Esophagus muscularis mucosa (tissue), 4 donors: Measurements from ENCODE around the gene SIDT1. TPM values are rescaled to one million over a fixed set of nuclear protein-coding genes. Genes with fewer than 3 reads are reported as not detected.

Experiments
- DNase-seq: peaks from one replicate; pipeline ENCODE4 v3.0.0-alpha.2; 2017; ENCODE audit errors: extremely low spot score
- H3K27ac ChIP-seq, 4 donors: fragments of 200-600 bp; sonication (generic); replicated peaks in 1 of 4; 1 replicate in 3 of 4; 2 replicates in 1 of 4; pipeline ENCODE4 v1.5.1; 2016 to 2019; ENCODE audit warnings: mild to moderate bottlenecking in 1 of 4
- H3K27me3 ChIP-seq, 4 donors: fragments of 200-600 bp; sonication (generic); one replicate each; pipeline versions ENCODE4 v1.5.1 to v1.6.0; 2016 to 2019
- H3K36me3 ChIP-seq, 4 donors: fragments of 200-600 bp; sonication (generic); one replicate each; pipeline ENCODE4 v1.5.1; 2016 to 2019
- H3K4me1 ChIP-seq, 4 donors: fragments of 200-600 bp; sonication (generic); one replicate each; pipeline ENCODE4 v1.5.1; 2016 to 2019
- H3K4me3 ChIP-seq, 4 donors: fragments of 200-600 bp; sonication (generic); 1 replicate in 2 of 4; 2 replicates in 2 of 4; pipeline ENCODE4 v1.5.1; 2016 to 2019; ENCODE audit warnings: mild to moderate bottlenecking in 4 of 4, moderate library complexity in 1 of 4
- H3K9me3 ChIP-seq, 4 donors: fragments of 200-600 bp; sonication (generic); 1 replicate in 3 of 4; 2 replicates in 1 of 4; pipeline ENCODE4 v1.5.1; 2016 to 2019
- CTCF ChIP-seq, 3 experiments: fragments of 200-600 bp in 2 of 3; fragments of 450-650 bp in 1 of 3; sonication (generic) in 2 of 3; IDR thresholded peaks; one replicate each; pipeline ENCODE4 v1.5.1; 2017 to 2019; ENCODE audit warnings: antibody characterized with exemption in 3 of 3, mild to moderate bottlenecking in 2 of 3, moderate library complexity in 1 of 3
- EP300 ChIP-seq: sonication (generic); formaldehyde crosslinking; IDR thresholded peaks from one replicate; pipeline ENCODE4 v1.6.1; 2017; ENCODE audit warnings: antibody characterized with exemption
- POLR2A ChIP-seq: fragments of 450-650 bp; IDR thresholded peaks from one replicate; pipeline ENCODE4 v1.6.1; 2017; ENCODE audit warnings: antibody characterized with exemption, moderate library complexity, mild to moderate bottlenecking, low read depth
- POLR2AphosphoS5 ChIP-seq, 2 donors: sonication (generic); formaldehyde crosslinking; IDR thresholded peaks; one replicate each; pipeline ENCODE4 v1.6.1; 2017; ENCODE audit warnings: antibody characterized with exemption in 2 of 2
- WGBS: methylation state at CpG from one replicate; pipeline ENCODE4 v1.1.5; 2018; 5-methylcytosine and 5-hydroxymethylcytosine counted together
- intact Hi-C: fragments of 100-400 bp; cut with DNase I; formaldehyde crosslinking; loops from one replicate; pipeline ENCODE4 v1.15.1; 2023
- total RNA-seq, 4 donors: library from RNA; depleted of rRNA; stranded (reverse); fragments of >200 nt; gene quantifications; one replicate each; pipeline versions ENCODE4 v1.1.0 to v1.2.1, GENCODE V29; 2016

SIDT1 gene
- total RNA-seq, 4 donors from 2014 or later = 1.2 to 3.8 (median 1.9) TPM

- Histone ChIP-seq H3K27me3 (peaks cover 0 to 4% (median 0%) of the 10 kb centered on the region in 4 donors), H3K9me3 (peaks cover 0 to 9% (median 4%) of the 10 kb centered on the region in 4 donors), H3K4me1 (no peaks in the 10 kb centered on the region), H3K36me3 (no peaks in the 10 kb centered on the region), H3K4me3 (no peak overlapping the region), H3K27ac (no peak overlapping the region)
- 69% methylated on average over 3 of the region's 3 CpGs for WGBS
- intact Hi-C loops = no loop called here
- TF ChIP-seq CTCF (IDR thresholded peaks at IDR 0.05) (no peak), EP300 (no peak), POLR2AphosphoS5 (IDR thresholded peaks at IDR 0.05) (no peak), POLR2A (no peak)
- no peak for DNase-seq
Measured at GRCh38 chr3:113546414-113546893, 14.1 kb downstream of the SIDT1 start.

- peaks cover 0 to 9% (median 0%) of the 10 kb centered on the region in 4 donors for H3K9me3 ChIP-seq
- H3K27ac ChIP-seq = no peak overlapping the region
- no peak for DNase-seq
- no peaks in the 10 kb centered on the region for H3K36me3 ChIP-seq
- WGBS = 95% methylated on average over 2 of the region's 2 CpGs
- H3K4me3 ChIP-seq = no peak overlapping the region
- no peaks in the 10 kb centered on the region for H3K4me1 ChIP-seq
- intact Hi-C loops = no loop called here
- H3K27me3 ChIP-seq = peaks cover 0 to 4% (median 0%) of the 10 kb centered on the region in 4 donors
- no peak for TF ChIP-seq POLR2A
- no peak for TF ChIP-seq EP300
- no peak for TF ChIP-seq CTCF (IDR thresholded peaks at IDR 0.05)
- no peak for TF ChIP-seq POLR2AphosphoS5 (IDR thresholded peaks at IDR 0.05)
Measured at GRCh38 chr3:113548501-113548900, 16.1 kb downstream of the SIDT1 start.

GRCh38 chr3:113551820-113552219 is 19.5 kb downstream of the SIDT1 start:
- Histone ChIP-seq H3K9me3 (peaks cover 0 to 9% (median 0%) of the 10 kb centered on the region in 4 donors), H3K27ac (no peak overlapping the region), H3K27me3 (no peaks in the 10 kb centered on the region), H3K4me1 (no peaks in the 10 kb centered on the region), H3K36me3 (no peaks in the 10 kb centered on the region), H3K4me3 (no peak overlapping the region)
- 66% methylated on average over 5 of the region's 5 CpGs for WGBS
- DNase-seq = no peak
- no peak for TF ChIP-seq POLR2AphosphoS5 (IDR thresholded peaks at IDR 0.05)
- TF ChIP-seq EP300 = no peak
- intact Hi-C loops = no loop called here

- Histone ChIP-seq H3K27ac (no peak overlapping the region), H3K27me3 (no peaks in the 10 kb centered on the region), H3K9me3 (peaks cover 0 to 9% (median 0%) of the 10 kb centered on the region in 4 donors), H3K4me1 (no peaks in the 10 kb centered on the region), H3K4me3 (no peak overlapping the region), H3K36me3 (no peaks in the 10 kb centered on the region)
- WGBS = 62% methylated on average over 3 of the region's 3 CpGs
- TF ChIP-seq POLR2AphosphoS5 (IDR thresholded peaks at IDR 0.05) = no peak
- no peak for TF ChIP-seq CTCF (IDR thresholded peaks at IDR 0.05)
- TF ChIP-seq POLR2A = no peak
- TF ChIP-seq EP300 = no peak
- DNase-seq = no peak
- intact Hi-C loops = no loop called here
Measured at GRCh38 chr3:113552851-113553250, 20.5 kb downstream of the SIDT1 start.

GRCh38 chr3:113555138-113555537 is 22.8 kb downstream of the SIDT1 start:
- no peaks in the 10 kb centered on the region for H3K36me3 ChIP-seq
- no peak for TF ChIP-seq POLR2AphosphoS5 (IDR thresholded peaks at IDR 0.05)
- H3K4me1 ChIP-seq = no peaks in the 10 kb centered on the region
- DNase-seq = no peak
- H3K9me3 ChIP-seq = no peaks in the 10 kb centered on the region
- intact Hi-C loops = no loop called here
- H3K27me3 ChIP-seq = no peaks in the 10 kb centered on the region
- 80% methylated on average over 1 of the region's 1 CpG for WGBS
- H3K4me3 ChIP-seq = no peak overlapping the region
- no peak overlapping the region for H3K27ac ChIP-seq

- 66% methylated on average over 6 of the region's 6 CpGs for WGBS
- TF ChIP-seq CTCF (IDR thresholded peaks at IDR 0.05) (no peak), EP300 (no peak), POLR2AphosphoS5 (IDR thresholded peaks at IDR 0.05) (no peak), POLR2A (no peak)
- H3K9me3 ChIP-seq = no peaks in the 10 kb centered on the region
- no peak for DNase-seq
- no peaks in the 10 kb centered on the region for H3K27me3 ChIP-seq
- H3K4me1 ChIP-seq = no peaks in the 10 kb centered on the region
- no peak overlapping the region for H3K27ac ChIP-seq
- H3K36me3 ChIP-seq = no peaks in the 10 kb centered on the region
- intact Hi-C loops = no loop called here
- no peak overlapping the region for H3K4me3 ChIP-seq
Measured at GRCh38 chr3:113556316-113556945, 24.1 kb downstream of the SIDT1 start.
